ENCODE measurements around the gene SCN10A. TPM values are rescaled to one million over a fixed set of nuclear protein-coding genes. Genes with fewer than 3 reads are reported as not detected.

The SCN10A gene
- total and polyA plus RNA-seq, 9 of the 15 experiments (the other 6 are each of a cell fraction or from before 2014, with no cell fraction given) = not detected

GRCh38 chr3:38837358-38837757, 21.3 kb upstream of the SCN10A start:
- no peaks in the 10 kb centered on the region for H3K79me2 ChIP-seq (ENCODE audit: control insufficient read depth, insufficient read depth, low read length)
- DNase-seq (ENCODE audit: extremely low read depth in 1 of 4, low spot score in 3 of 4) (no peak), FAIRE-seq (no peak), ATAC-seq (peak; percentile 37; the same call in 2 of the 3 replicates)
- no peaks in the 10 kb centered on the region for H3K9me3 ChIP-seq (replicated peaks; ENCODE audit: control insufficient read depth, insufficient read depth, low read depth, low read length)
- TF ChIP-seq JUN (IDR thresholded peaks at IDR 0.05; ENCODE audit: borderline replicate concordance, low read depth, low read length) = no peak
- TF ChIP-seq JUN (CRISPR knock-in tag; IDR thresholded peaks at IDR 0.05; ENCODE audit: borderline replicate concordance) = no peak
- TF ChIP-seq MBD2 (IDR thresholded peaks at IDR 0.05; ENCODE audit: borderline replicate concordance, low read depth) = no peak
- TF ChIP-seq ZNF444 (CRISPR knock-in tag; IDR thresholded peaks at IDR 0.05) = no peak
- no peak for TF ChIP-seq YY1 (IDR thresholded peaks at IDR 0.05; ENCODE audit: borderline replicate concordance in 1 of 3, control insufficient read depth in 1 of 3, extremely low read depth in 1 of 3, insufficient read depth in 3 of 3, insufficient read length in 1 of 3, insufficient replicate concordance in 2 of 3, low read depth in 1 of 3, low read length in 2 of 3)
- no peak for TF ChIP-seq SAFB2 (IDR thresholded peaks at IDR 0.05; ENCODE audit: borderline replicate concordance, low read depth, low read length, severe bottlenecking)
- no peak for TF ChIP-seq JUNB (CRISPR knock-in tag; conservative IDR thresholded peaks at IDR 0.05)
- TF ChIP-seq EHMT2 (IDR thresholded peaks at IDR 0.05) = no peak
- TF ChIP-seq ZNF592 (IDR thresholded peaks at IDR 0.05) = no peak
- no TSS peak for BruUV-seq (replicated peaks)
- no peak overlapping the region for H2AFZ ChIP-seq (ENCODE audit: low read depth, low read length)
- ChIA-PET POLR2A (no interaction called here), CTCF (ENCODE audit: low intra/inter-chr PET ratio) (no interaction called here)
- no peaks in the 10 kb centered on the region for H3K36me3 ChIP-seq (ENCODE audit: control insufficient read depth, insufficient read depth, low read length)
- H3K9ac ChIP-seq (ENCODE audit: insufficient read depth in 1 of 2, low read depth in 2 of 2, low read length in 2 of 2) = no peak overlapping the region
- H4K20me1 ChIP-seq (replicated peaks; ENCODE audit: control insufficient read depth, insufficient read depth, low read length) = no peaks in the 10 kb centered on the region
- peaks cover 3 to 6% of the 10 kb centered on the region in 2 experiments; a peak in 3 of 5 replicates for H3K4me1 ChIP-seq (replicated peaks in 1 of 2; ENCODE audit: control insufficient read depth in 2 of 2, insufficient read depth in 2 of 2, low read length in 2 of 2)
- H3K9me1 ChIP-seq (ENCODE audit: control insufficient read depth, insufficient read depth, low read length) = no peaks in the 10 kb centered on the region
- H3K27ac ChIP-seq (ENCODE audit: extremely low read depth, low read depth, low read length) = no peak overlapping the region
- no peak overlapping the region for H3K4me2 ChIP-seq (ENCODE audit: insufficient read depth, low read length)
- intact Hi-C loops (cut with micrococcal nuclease) (no loop called here), in situ Hi-C loops (cut with MboI) (no loop called here)
- WGBS (ENCODE audit: insufficient coverage, low coverage, missing lambda C conversion rate) = 0% methylated on average over 4 of the region's 4 CpGs
- H3K4me3 ChIP-seq = no peak overlapping the region
- H3K27me3 ChIP-seq (ENCODE audit: control insufficient read depth in 2 of 2, insufficient read depth in 2 of 2, low read length in 2 of 2) = peaks cover 0 to 8% of the 10 kb centered on the region in 2 experiments; a peak in 3 of 5 replicates
